Hepatocyte (in vitro differentiated cells): ENCODE results near the gene TRAPPC3. TPM values are rescaled to one million over a fixed set of nuclear protein-coding genes. Genes with fewer than 3 reads are reported as not detected.
A peak's percentile ranks its signal among the peaks of the same experiment; 100 is the strongest.
"Not testable (repeated sequence)": the region's sequence is repeated elsewhere in the genome, so short reads cannot be mapped to it uniquely, and the experiment has no call there.

Source experiments
- DNase-seq: peaks from one replicate; pipeline ENCODE4 v3.0.0-alpha.2; 2016; ENCODE audit warnings: low spot score
- H2AFZ ChIP-seq: fragments of 200-600 bp; sonication (generic); 2 replicates; pipeline ENCODE4 v1.6.0; 2016; ENCODE audit warnings: antibody characterized with exemption, mild to moderate bottlenecking
- H3K27ac ChIP-seq: fragments of 200-600 bp; sonication (generic); 2 replicates; pipeline ENCODE4 v1.5.1; 2016; ENCODE audit warnings: mild to moderate bottlenecking
- H3K27me3 ChIP-seq: fragments of 200-600 bp; sonication (generic); 2 replicates; pipeline ENCODE4 v1.6.1; 2016
- H3K36me3 ChIP-seq: fragments of 200-600 bp; sonication (generic); replicated peaks from 2 replicates; pipeline ENCODE4 v1.5.1; 2016; ENCODE audit warnings: low read depth; ENCODE audit not compliant: insufficient read depth
- H3K4me1 ChIP-seq: fragments of 200-600 bp; sonication (generic); 2 replicates; pipeline ENCODE4 v1.5.1; 2016; ENCODE audit warnings: mild to moderate bottlenecking, moderate library complexity; ENCODE audit not compliant: insufficient read depth
- H3K4me2 ChIP-seq: fragments of 200-600 bp; sonication (generic); 2 replicates; pipeline ENCODE4 v1.6.0; 2016
- H3K4me3 ChIP-seq: fragments of 200-600 bp; sonication (generic); 2 replicates; pipeline ENCODE4 v1.5.1; 2016; ENCODE audit warnings: mild to moderate bottlenecking
- H3K79me2 ChIP-seq: fragments of 200-600 bp; sonication (generic); 2 replicates; pipeline ENCODE4 v1.6.0; 2017; ENCODE audit warnings: mild to moderate bottlenecking
- H3K9me2 ChIP-seq: fragments of 200-600 bp; sonication (generic); replicated peaks from 2 replicates; pipeline ENCODE4 v1.6.0; 2017; ENCODE audit warnings: mild to moderate bottlenecking; ENCODE audit not compliant: insufficient read depth
- H3K9me3 ChIP-seq: fragments of 200-600 bp; sonication (generic); 2 replicates; pipeline ENCODE4 v1.5.1; 2016; ENCODE audit warnings: low read depth, mild to moderate bottlenecking
- H4K20me1 ChIP-seq: fragments of 200-600 bp; sonication (generic); 2 replicates; pipeline ENCODE4 v1.6.0; 2016; ENCODE audit warnings: mild to moderate bottlenecking; ENCODE audit not compliant: insufficient read depth, poor library complexity, severe bottlenecking
- CTCF ChIP-seq: fragments of 200-600 bp; sonication (generic); IDR thresholded peaks from 2 replicates; pipeline ENCODE4 v1.5.1; 2016; ENCODE audit warnings: antibody characterized with exemption, mild to moderate bottlenecking; ENCODE audit not compliant: poor library complexity
- EZH2 ChIP-seq: fragments of 200-600 bp; sonication (generic); IDR thresholded peaks from 2 replicates; pipeline ENCODE4 v1.6.1; 2016; ENCODE audit warnings: antibody characterized with exemption, mild to moderate bottlenecking, borderline replicate concordance
- EZH2phosphoT487 ChIP-seq: fragments of 200-600 bp; sonication (generic); IDR thresholded peaks from one replicate; pipeline ENCODE4 v1.6.1; 2018; ENCODE audit warnings: antibody characterized with exemption, mild to moderate bottlenecking, low read depth, moderate library complexity; ENCODE audit not compliant: unreplicated experiment, severe bottlenecking
- WGBS: methylation state at CpG from one replicate; pipeline ENCODE4 v1.1.6; 2016; ENCODE audit warnings: low lambda C conversion rate; ENCODE audit errors: missing lambda C conversion rate; 5-methylcytosine and 5-hydroxymethylcytosine counted together
- polyA plus RNA-seq: library from polyadenylated mRNA; unstranded; fragments of >200 nt; fragmentation: Nextera tagmentation; extraction: Ambion mirVana; gene quantifications from 2 replicates; pipeline ENCODE4 v1.2.1, GENCODE V29; 2016
- total RNA-seq: library from RNA; depleted of rRNA; stranded (reverse); fragments of >200 nt; gene quantifications from 2 replicates; pipeline ENCODE4 v1.2.3, GENCODE V29; 2014

Gene TRAPPC3
- total and polyA plus RNA-seq, 2 experiments from 2014 or later = 128 to 131 TPM

- Histone ChIP-seq H3K27ac (peak overlapping the region; percentile 91), H3K4me2 (peak overlapping the region; percentile 83), H4K20me1 (peaks cover 69% of the 10 kb centered on the region), H2AFZ (no peak overlapping the region), H3K9me3 (no peaks in the 10 kb centered on the region), H3K9me2 (no peaks in the 10 kb centered on the region), H3K36me3 (no peaks in the 10 kb centered on the region), H3K4me1 (peaks cover 47% of the 10 kb centered on the region), H3K79me2 (peaks cover 91% of the 10 kb centered on the region), H3K27me3 (no peaks in the 10 kb centered on the region), H3K4me3 (no peak overlapping the region)
- DNase-seq = no peak
- 95% methylated on average over 10 of the region's 10 CpGs for WGBS
- no peak for TF ChIP-seq EZH2phosphoT487
- no peak for TF ChIP-seq CTCF
- TF ChIP-seq EZH2 = no peak
Observed at GRCh38 chr1:36159614-36160387, 10.5 kb upstream of the TRAPPC3 start.

- peak overlapping the region; percentile 79 for H3K4me2 ChIP-seq
- 86% methylated on average over 10 of the region's 10 CpGs for WGBS
- H3K27ac ChIP-seq, H2AFZ ChIP-seq, H3K9me3 ChIP-seq, DNase-seq, H3K9me2 ChIP-seq, H3K4me3 ChIP-seq, H3K36me3 ChIP-seq, H3K27me3 ChIP-seq: not testable (repeated sequence)
- H3K4me1 ChIP-seq = peaks cover 51% of the 10 kb centered on the region
- H4K20me1 ChIP-seq = peaks cover 59% of the 10 kb centered on the region
- peaks cover 81% of the 10 kb centered on the region for H3K79me2 ChIP-seq
Observed at GRCh38 chr1:36158827-36159252, 9.6 kb upstream of the TRAPPC3 start.

DNA sequence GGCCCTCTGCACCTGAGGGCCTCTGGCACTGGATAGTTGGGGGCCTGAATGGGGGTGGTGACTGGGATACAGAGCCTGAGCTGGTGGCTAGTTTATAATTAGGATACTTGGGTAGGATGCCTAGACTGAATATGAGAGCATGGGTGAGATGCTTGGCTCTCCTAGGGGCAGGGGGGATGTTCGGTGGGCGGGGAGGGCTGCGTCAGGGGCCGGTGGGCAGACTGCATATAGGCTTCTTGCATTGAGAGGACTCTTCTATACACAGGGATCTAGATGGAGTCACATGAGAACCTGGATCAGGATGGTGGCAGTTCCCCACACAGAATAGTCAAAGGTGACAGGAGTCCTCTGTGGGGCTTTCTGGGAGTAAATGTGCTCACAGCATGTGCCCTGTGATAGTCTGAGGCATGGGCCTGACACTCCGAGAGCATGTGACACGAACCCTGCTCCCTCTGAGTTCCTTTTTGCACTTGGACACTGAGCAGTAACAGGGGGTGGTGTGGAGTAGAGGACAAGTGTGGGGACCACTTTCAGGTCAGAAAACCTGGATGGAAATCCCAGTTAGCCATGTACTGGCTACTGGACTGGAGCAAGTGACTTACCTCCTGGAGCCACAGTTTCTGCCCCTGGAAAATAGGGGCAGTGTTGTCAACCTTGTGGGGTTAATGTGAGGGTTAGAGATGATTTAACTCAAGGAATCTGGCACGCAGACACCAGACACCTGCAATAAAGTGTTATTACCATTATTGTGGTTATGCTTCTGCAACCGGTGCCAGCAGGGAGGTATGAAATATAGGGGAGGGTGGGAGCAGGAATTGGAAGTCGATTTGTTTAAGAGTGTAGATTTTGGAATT is 8.9 kb upstream of the TRAPPC3 start:
- Histone ChIP-seq H3K4me3 (peak overlapping the region; percentile 100), H3K27ac (peak overlapping the region; percentile 98), H3K9me2 (no peaks in the 10 kb centered on the region), H4K20me1 (peaks cover 55% of the 10 kb centered on the region), H3K27me3 (no peaks in the 10 kb centered on the region), H3K4me1 (peaks cover 51% of the 10 kb centered on the region), H3K9me3 (no peaks in the 10 kb centered on the region), H3K79me2 (peaks cover 75% of the 10 kb centered on the region), H2AFZ (no peak overlapping the region), H3K4me2 (peak overlapping the region; percentile 79), H3K36me3 (no peaks in the 10 kb centered on the region)
- TF ChIP-seq CTCF (no peak), EZH2phosphoT487 (no peak), EZH2 (no peak)
- WGBS = 78% methylated on average over 9 of the region's 9 CpGs
- DNase-seq = no peak
